Subcutaneous adipose tissue (tissue), 4 donors: Measurements from ENCODE around the gene MKS1. TPM values are rescaled to one million over a fixed set of nuclear protein-coding genes. Genes with fewer than 3 reads are reported as not detected.

Source experiments
- CTCF ChIP-seq: fragments of 450-650 bp; IDR thresholded peaks from one replicate; pipeline ENCODE4 v1.5.1; 2016; ENCODE audit warnings: low read depth, mild to moderate bottlenecking, control low read depth, antibody characterized with exemption, moderate library complexity
- total RNA-seq, 4 donors: library from RNA; depleted of rRNA; stranded (reverse); fragments of >200 nt; gene quantifications; one replicate each; pipeline ENCODE4 v1.1.0, GENCODE V29; 2016

MKS1 gene
- total RNA-seq, 4 donors from 2014 or later: 6.0 to 14.3 (median 9.6) TPM

GRCh38 chr17:58200024-58200633, 18.9 kb downstream of the MKS1 start:
- no peak for TF ChIP-seq CTCF

GRCh38 chr17:58196610-58197009, 22.4 kb downstream of the MKS1 start:
- TF ChIP-seq CTCF: no peak

- no peak for TF ChIP-seq CTCF
These were observed 23.4 kb downstream of the MKS1 start for GRCh38 chr17:58195518-58196123.

- TF ChIP-seq CTCF: no peak
These were observed 25.3 kb downstream of the MKS1 start for GRCh38 chr17:58193641-58194255.

- no peak for TF ChIP-seq CTCF
These were observed 26.4 kb downstream of the MKS1 start, which contains the start of gene EPX for GRCh38 chr17:58192612-58193011. EPX (plus strand) TSS chr17:58192726; CDS start chr17:58192847, 121 bp downstream.

GRCh38 chr17:58191241-58191896, 27.7 kb downstream of the MKS1 start:
- no peak for TF ChIP-seq CTCF
